GM18505 (cell line): ENCODE measurements around the gene EDNRB.

Experiments used
- ATAC-seq: cut with Tn5 transposase; IDR thresholded peaks from one replicate; pipeline ENCODE4 v1.9.1; 2021; ENCODE audit not compliant: unreplicated experiment
- POLR2A ChIP-seq: IDR thresholded peaks from 4 replicates; pipeline ENCODE4 v1.6.1; 2011; ENCODE audit warnings: borderline replicate concordance; ENCODE audit not compliant: insufficient read depth, insufficient read length; ENCODE audit errors: extremely low read depth

The EDNRB gene

GRCh38 chr13:77846173-77846572 is 72.5 kb downstream of the EDNRB start:
- no peak for TF ChIP-seq POLR2A
- ATAC-seq = peak; percentile 88
